HEK293 (cell line): ENCODE results near the gene UBE2J2.

Source experiments
- GLI4 ChIP-seq: fragments of 450-650 bp; formaldehyde crosslinking; IDR thresholded peaks from 2 replicates; pipeline ENCODE4 v1.5.1; 2016; ENCODE audit warnings: missing biosample characterization, missing genetic modification characterization
- KLF10 ChIP-seq: fragments of 450-650 bp; IDR thresholded peaks from 2 replicates; pipeline ENCODE4 v1.5.1; 2018; ENCODE audit warnings: missing biosample characterization, mild to moderate bottlenecking, missing genetic modification characterization
- MZF1 ChIP-seq: fragments of 450-650 bp; formaldehyde crosslinking; IDR thresholded peaks from 2 replicates; pipeline ENCODE4 v1.5.1; 2017; ENCODE audit warnings: missing biosample characterization, missing genetic modification characterization, borderline replicate concordance
- SETDB1 ChIP-seq: IDR thresholded peaks from one replicate; pipeline ENCODE4 v1.6.1; 2017; ENCODE audit warnings: mild to moderate bottlenecking, low read length, moderate library complexity, mixed read lengths; ENCODE audit not compliant: insufficient read length
- SP7 ChIP-seq: fragments of 450-650 bp; formaldehyde crosslinking; IDR thresholded peaks from 2 replicates; pipeline ENCODE4 v1.5.1; 2016; ENCODE audit warnings: missing biosample characterization, missing genetic modification characterization
- ZBTB21 ChIP-seq: fragments of 450-650 bp; formaldehyde crosslinking; IDR thresholded peaks from 2 replicates; pipeline ENCODE4 v1.5.1; 2017; ENCODE audit warnings: missing biosample characterization, missing genetic modification characterization
- ZEB2 ChIP-seq: fragments of 450-650 bp; formaldehyde crosslinking; IDR thresholded peaks from 2 replicates; pipeline ENCODE4 v1.5.1; 2016; ENCODE audit warnings: missing biosample characterization, missing genetic modification characterization
- ZFHX2 ChIP-seq: fragments of 450-650 bp; formaldehyde crosslinking; conservative IDR thresholded peaks from 2 replicates; pipeline ENCODE4 v1.5.1; 2016; ENCODE audit warnings: missing biosample characterization, missing genetic modification characterization
- ZFP69B ChIP-seq: fragments of 450-650 bp; formaldehyde crosslinking; IDR thresholded peaks from 2 replicates; pipeline ENCODE4 v1.5.1; 2016; ENCODE audit warnings: missing biosample characterization, missing genetic modification characterization
- ZIC2 ChIP-seq: fragments of 450-650 bp; formaldehyde crosslinking; IDR thresholded peaks from 2 replicates; pipeline ENCODE4 v1.5.1; 2016; ENCODE audit warnings: missing biosample characterization, missing genetic modification characterization
- ZNF121 ChIP-seq: fragments of 450-650 bp; formaldehyde crosslinking; IDR thresholded peaks from 2 replicates; pipeline ENCODE4 v1.5.1; 2016; ENCODE audit warnings: missing biosample characterization, missing genetic modification characterization
- ZNF169 ChIP-seq: fragments of 450-650 bp; formaldehyde crosslinking; IDR thresholded peaks from 2 replicates; pipeline ENCODE4 v1.5.1; 2016; ENCODE audit warnings: missing biosample characterization, missing genetic modification characterization
- ZNF175 ChIP-seq: fragments of 450-650 bp; formaldehyde crosslinking; IDR thresholded peaks from 2 replicates; pipeline ENCODE4 v1.5.1; 2016; ENCODE audit warnings: missing biosample characterization, missing genetic modification characterization
- ZNF223 ChIP-seq: fragments of 450-650 bp; formaldehyde crosslinking; IDR thresholded peaks from 2 replicates; pipeline ENCODE4 v1.5.1; 2016; ENCODE audit warnings: missing biosample characterization, missing genetic modification characterization
- ZNF274 ChIP-seq, 2 experiments: fragments of 200-500 bp in 1 of 2; fragments of 450-650 bp in 1 of 2; sonication (Bioruptor generic) in 1 of 2; formaldehyde crosslinking in 1 of 2; IDR thresholded peaks; 2 replicates each; pipeline versions ENCODE4 v1.5.1 to v1.6.1; 2014 to 2016; ENCODE audit warnings: borderline replicate concordance in 1 of 2, inconsistent platforms in 1 of 2, low read length in 1 of 2, missing biosample characterization in 1 of 2, missing genetic modification characterization in 1 of 2
- ZNF335 ChIP-seq: fragments of 450-650 bp; formaldehyde crosslinking; conservative IDR thresholded peaks from 2 replicates; pipeline ENCODE4 v1.5.1; 2016; ENCODE audit warnings: missing biosample characterization, missing genetic modification characterization
- ZNF354C ChIP-seq: fragments of 450-650 bp; formaldehyde crosslinking; IDR thresholded peaks from 2 replicates; pipeline ENCODE4 v1.5.1; 2016; ENCODE audit warnings: missing biosample characterization, missing genetic modification characterization, low read depth, borderline replicate concordance
- ZNF585B ChIP-seq: fragments of 450-650 bp; formaldehyde crosslinking; IDR thresholded peaks from 2 replicates; pipeline ENCODE4 v1.5.1; 2016; ENCODE audit warnings: missing biosample characterization, missing genetic modification characterization
- ZNF621 ChIP-seq: fragments of 450-650 bp; formaldehyde crosslinking; IDR thresholded peaks from 2 replicates; pipeline ENCODE4 v1.5.1; 2017; ENCODE audit warnings: missing biosample characterization, missing genetic modification characterization
- ZNF768 ChIP-seq: fragments of 450-650 bp; formaldehyde crosslinking; IDR thresholded peaks from 2 replicates; pipeline ENCODE4 v1.5.1; 2018; ENCODE audit warnings: missing biosample characterization, mild to moderate bottlenecking, missing genetic modification characterization
- ZNF791 ChIP-seq: fragments of 450-650 bp; formaldehyde crosslinking; IDR thresholded peaks from 2 replicates; pipeline ENCODE4 v1.5.1; 2016; ENCODE audit warnings: missing biosample characterization, missing genetic modification characterization
- TF ChIP-seq, protein P1 (sequence below): fragments of 450-650 bp; formaldehyde crosslinking; IDR thresholded peaks from 2 replicates; pipeline ENCODE4 v1.5.1; 2017; ENCODE audit warnings: missing biosample characterization, missing genetic modification characterization
- TF ChIP-seq, protein P2 (sequence below): fragments of 450-650 bp; formaldehyde crosslinking; IDR thresholded peaks from 2 replicates; pipeline ENCODE4 v1.5.1; 2016; ENCODE audit warnings: missing biosample characterization, missing genetic modification characterization
- TF ChIP-seq, protein P3 (sequence below): fragments of 450-650 bp; formaldehyde crosslinking; IDR thresholded peaks from 2 replicates; pipeline ENCODE4 v1.5.1; 2017; ENCODE audit warnings: missing biosample characterization, missing genetic modification characterization
- TF ChIP-seq, protein P4 (sequence below): fragments of 450-650 bp; formaldehyde crosslinking; conservative IDR thresholded peaks from 2 replicates; pipeline ENCODE4 v1.5.1; 2016; ENCODE audit warnings: low read depth, missing biosample characterization, missing genetic modification characterization
- TF ChIP-seq, protein P5 (sequence below): fragments of 450-650 bp; formaldehyde crosslinking; optimal IDR thresholded peaks from 2 replicates; pipeline ENCODE3; 2016; ENCODE audit warnings: missing biosample characterization, mild to moderate bottlenecking, missing genetic modification characterization
- TF ChIP-seq, protein P6 (sequence below): fragments of 450-650 bp; formaldehyde crosslinking; IDR thresholded peaks from 2 replicates; pipeline ENCODE4 v1.5.1; 2016; ENCODE audit warnings: missing biosample characterization, missing genetic modification characterization
- TF ChIP-seq, protein P7 (sequence below): fragments of 450-650 bp; formaldehyde crosslinking; IDR thresholded peaks from 2 replicates; pipeline ENCODE4 v1.5.1; 2016; ENCODE audit warnings: missing biosample characterization, missing genetic modification characterization, low read depth

The UBE2J2 gene

DNA sequence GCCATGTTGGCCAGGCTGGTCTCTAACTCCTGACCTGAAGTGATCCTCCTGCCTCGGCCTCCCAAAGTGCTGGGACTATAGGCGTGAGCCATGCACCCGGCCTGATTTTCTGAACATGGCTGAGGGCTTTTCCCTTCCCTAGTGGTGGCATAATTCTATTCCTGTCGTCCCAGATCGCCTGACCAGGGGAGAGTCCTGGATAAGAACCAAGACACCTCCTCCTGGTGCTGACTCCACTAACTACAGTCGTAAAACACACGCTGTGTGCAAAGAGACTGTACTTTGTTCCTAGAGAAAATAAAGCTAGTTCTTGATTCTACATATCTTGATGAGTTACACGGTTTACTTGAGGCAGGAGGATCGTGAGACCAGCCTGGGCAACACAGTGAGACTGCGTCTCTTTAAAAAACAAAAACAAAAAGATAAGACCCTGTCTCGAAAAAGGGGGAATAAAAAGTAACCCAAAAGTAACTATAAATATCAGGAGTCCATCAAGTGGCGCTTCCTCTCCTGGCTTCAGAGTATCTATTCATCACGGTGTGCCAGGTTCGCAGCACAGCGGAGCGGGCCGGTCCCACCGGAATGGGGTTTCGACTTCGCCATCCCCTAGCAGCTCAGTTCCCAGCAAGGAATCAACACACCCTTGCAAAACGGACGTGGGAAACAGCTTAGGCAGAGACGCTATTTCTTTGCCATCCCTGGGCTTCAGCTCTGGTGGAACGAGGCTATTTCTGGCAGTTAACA is 42.8 kb downstream of the UBE2J2 start (continued):
- no peak for TF ChIP-seq GLI4 (tag by site-specific recombination)
- no peak for TF ChIP-seq ZNF274 (IDR thresholded peaks at IDR 0.05; ENCODE audit: low read length)
- no peak for TF ChIP-seq ZNF274 (tag by site-specific recombination; IDR thresholded peaks at IDR 0.05; ENCODE audit: borderline replicate concordance)
- TF ChIP-seq ZFP69B (tag by site-specific recombination): 0 out of 2 replicates have a peak, but pooled peaks have one; percentile 16
- TF ChIP-seq ZEB2: no peak
- TF ChIP-seq ZNF223 (tag by site-specific recombination): no peak
- TF ChIP-seq ZNF768: no peak
- no peak for TF ChIP-seq KLF10 (tag by site-specific recombination)
- no peak for TF ChIP-seq ZNF175 (tag by site-specific recombination)
- no peak for TF ChIP-seq MZF1
- TF ChIP-seq, protein P1, sequence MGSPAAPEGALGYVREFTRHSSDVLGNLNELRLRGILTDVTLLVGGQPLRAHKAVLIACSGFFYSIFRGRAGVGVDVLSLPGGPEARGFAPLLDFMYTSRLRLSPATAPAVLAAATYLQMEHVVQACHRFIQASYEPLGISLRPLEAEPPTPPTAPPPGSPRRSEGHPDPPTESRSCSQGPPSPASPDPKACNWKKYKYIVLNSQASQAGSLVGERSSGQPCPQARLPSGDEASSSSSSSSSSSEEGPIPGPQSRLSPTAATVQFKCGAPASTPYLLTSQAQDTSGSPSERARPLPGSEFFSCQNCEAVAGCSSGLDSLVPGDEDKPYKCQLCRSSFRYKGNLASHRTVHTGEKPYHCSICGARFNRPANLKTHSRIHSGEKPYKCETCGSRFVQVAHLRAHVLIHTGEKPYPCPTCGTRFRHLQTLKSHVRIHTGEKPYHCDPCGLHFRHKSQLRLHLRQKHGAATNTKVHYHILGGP (tag by site-specific recombination): no peak
- no peak; the same call in 1 of the 2 replicates for TF ChIP-seq ZNF121 (tag by site-specific recombination)
- no peak for TF ChIP-seq ZNF621 (tag by site-specific recombination)
- TF ChIP-seq, protein P2, sequence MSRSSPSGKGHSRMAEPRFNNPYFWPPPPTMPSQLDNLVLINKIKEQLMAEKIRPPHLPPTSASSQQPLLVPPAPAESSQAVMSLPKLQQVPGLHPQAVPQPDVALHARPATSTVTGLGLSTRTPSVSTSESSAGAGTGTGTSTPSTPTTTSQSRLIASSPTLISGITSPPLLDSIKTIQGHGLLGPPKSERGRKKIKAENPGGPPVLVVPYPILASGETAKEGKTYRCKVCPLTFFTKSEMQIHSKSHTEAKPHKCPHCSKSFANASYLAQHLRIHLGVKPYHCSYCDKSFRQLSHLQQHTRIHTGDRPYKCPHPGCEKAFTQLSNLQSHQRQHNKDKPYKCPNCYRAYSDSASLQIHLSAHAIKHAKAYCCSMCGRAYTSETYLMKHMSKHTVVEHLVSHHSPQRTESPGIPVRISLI (tag by site-specific recombination): no peak
- TF ChIP-seq ZFHX2 (tag by site-specific recombination): no peak
- TF ChIP-seq, protein P3, sequence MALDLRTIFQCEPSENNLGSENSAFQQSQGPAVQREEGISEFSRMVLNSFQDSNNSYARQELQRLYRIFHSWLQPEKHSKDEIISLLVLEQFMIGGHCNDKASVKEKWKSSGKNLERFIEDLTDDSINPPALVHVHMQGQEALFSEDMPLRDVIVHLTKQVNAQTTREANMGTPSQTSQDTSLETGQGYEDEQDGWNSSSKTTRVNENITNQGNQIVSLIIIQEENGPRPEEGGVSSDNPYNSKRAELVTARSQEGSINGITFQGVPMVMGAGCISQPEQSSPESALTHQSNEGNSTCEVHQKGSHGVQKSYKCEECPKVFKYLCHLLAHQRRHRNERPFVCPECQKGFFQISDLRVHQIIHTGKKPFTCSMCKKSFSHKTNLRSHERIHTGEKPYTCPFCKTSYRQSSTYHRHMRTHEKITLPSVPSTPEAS (tag by site-specific recombination): no peak
- TF ChIP-seq ZNF585B (tag by site-specific recombination): no peak
- TF ChIP-seq ZNF169 (tag by site-specific recombination): no peak
- TF ChIP-seq ZNF335 (tag by site-specific recombination): peak; percentile 64; the same call in 1 of the 2 replicates
- TF ChIP-seq, protein P4, sequence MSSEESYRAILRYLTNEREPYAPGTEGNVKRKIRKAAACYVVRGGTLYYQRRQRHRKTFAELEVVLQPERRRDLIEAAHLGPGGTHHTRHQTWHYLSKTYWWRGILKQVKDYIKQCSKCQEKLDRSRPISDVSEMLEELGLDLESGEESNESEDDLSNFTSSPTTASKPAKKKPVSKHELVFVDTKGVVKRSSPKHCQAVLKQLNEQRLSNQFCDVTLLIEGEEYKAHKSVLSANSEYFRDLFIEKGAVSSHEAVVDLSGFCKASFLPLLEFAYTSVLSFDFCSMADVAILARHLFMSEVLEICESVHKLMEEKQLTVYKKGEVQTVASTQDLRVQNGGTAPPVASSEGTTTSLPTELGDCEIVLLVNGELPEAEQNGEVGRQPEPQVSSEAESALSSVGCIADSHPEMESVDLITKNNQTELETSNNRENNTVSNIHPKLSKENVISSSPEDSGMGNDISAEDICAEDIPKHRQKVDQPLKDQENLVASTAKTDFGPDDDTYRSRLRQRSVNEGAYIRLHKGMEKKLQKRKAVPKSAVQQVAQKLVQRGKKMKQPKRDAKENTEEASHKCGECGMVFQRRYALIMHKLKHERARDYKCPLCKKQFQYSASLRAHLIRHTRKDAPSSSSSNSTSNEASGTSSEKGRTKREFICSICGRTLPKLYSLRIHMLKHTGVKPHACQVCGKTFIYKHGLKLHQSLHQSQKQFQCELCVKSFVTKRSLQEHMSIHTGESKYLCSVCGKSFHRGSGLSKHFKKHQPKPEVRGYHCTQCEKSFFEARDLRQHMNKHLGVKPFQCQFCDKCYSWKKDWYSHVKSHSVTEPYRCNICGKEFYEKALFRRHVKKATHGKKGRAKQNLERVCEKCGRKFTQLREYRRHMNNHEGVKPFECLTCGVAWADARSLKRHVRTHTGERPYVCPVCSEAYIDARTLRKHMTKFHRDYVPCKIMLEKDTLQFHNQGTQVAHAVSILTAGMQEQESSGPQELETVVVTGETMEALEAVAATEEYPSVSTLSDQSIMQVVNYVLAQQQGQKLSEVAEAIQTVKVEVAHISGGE (tag by site-specific recombination): peak; percentile 75
- TF ChIP-seq SETDB1: no peak
- no peak for TF ChIP-seq ZIC2
- no peak for TF ChIP-seq ZNF791
- TF ChIP-seq, protein P5, sequence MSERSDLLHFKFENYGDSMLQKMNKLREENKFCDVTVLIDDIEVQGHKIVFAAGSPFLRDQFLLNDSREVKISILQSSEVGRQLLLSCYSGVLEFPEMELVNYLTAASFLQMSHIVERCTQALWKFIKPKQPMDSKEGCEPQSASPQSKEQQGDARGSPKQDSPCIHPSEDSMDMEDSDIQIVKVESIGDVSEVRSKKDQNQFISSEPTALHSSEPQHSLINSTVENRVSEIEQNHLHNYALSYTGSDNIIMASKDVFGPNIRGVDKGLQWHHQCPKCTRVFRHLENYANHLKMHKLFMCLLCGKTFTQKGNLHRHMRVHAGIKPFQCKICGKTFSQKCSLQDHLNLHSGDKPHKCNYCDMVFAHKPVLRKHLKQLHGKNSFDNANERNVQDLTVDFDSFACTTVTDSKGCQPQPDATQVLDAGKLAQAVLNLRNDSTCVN (tag by site-specific recombination): no peak
- TF ChIP-seq, protein P6, sequence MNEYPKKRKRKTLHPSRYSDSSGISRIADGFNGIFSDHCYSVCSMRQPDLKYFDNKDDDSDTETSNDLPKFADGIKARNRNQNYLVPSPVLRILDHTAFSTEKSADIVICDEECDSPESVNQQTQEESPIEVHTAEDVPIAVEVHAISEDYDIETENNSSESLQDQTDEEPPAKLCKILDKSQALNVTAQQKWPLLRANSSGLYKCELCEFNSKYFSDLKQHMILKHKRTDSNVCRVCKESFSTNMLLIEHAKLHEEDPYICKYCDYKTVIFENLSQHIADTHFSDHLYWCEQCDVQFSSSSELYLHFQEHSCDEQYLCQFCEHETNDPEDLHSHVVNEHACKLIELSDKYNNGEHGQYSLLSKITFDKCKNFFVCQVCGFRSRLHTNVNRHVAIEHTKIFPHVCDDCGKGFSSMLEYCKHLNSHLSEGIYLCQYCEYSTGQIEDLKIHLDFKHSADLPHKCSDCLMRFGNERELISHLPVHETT (tag by site-specific recombination): no peak
- no peak for TF ChIP-seq ZBTB21 (tag by site-specific recombination)
- no peak for TF ChIP-seq ZNF354C (tag by site-specific recombination)
- no peak for TF ChIP-seq SP7
- TF ChIP-seq, protein P7, sequence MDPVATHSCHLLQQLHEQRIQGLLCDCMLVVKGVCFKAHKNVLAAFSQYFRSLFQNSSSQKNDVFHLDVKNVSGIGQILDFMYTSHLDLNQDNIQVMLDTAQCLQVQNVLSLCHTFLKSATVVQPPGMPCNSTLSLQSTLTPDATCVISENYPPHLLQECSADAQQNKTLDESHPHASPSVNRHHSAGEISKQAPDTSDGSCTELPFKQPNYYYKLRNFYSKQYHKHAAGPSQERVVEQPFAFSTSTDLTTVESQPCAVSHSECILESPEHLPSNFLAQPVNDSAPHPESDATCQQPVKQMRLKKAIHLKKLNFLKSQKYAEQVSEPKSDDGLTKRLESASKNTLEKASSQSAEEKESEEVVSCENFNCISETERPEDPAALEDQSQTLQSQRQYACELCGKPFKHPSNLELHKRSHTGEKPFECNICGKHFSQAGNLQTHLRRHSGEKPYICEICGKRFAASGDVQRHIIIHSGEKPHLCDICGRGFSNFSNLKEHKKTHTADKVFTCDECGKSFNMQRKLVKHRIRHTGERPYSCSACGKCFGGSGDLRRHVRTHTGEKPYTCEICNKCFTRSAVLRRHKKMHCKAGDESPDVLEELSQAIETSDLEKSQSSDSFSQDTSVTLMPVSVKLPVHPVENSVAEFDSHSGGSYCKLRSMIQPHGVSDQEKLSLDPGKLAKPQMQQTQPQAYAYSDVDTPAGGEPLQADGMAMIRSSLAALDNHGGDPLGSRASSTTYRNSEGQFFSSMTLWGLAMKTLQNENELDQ: no peak
